Keratinocyte (primary cell): ENCODE results near the gene ITCH.

Experiments used
- EZH2 ChIP-seq: IDR thresholded peaks from one replicate; pipeline ENCODE4 v1.6.1; 2012; ENCODE audit warnings: inconsistent platforms, mild to moderate bottlenecking, low read length, moderate library complexity
- TF ChIP-seq, protein P1 (sequence below), 3 experiments: IDR thresholded peaks in 1 of 3; conservative IDR thresholded peaks in 1 of 3; optimal IDR thresholded peaks in 1 of 3; 2 replicates in 2 of 3; 3 replicates in 1 of 3; pipeline versions ENCODE3 to v1.5.1; 2011; ENCODE audit warnings: low read length in 3 of 3, mild to moderate bottlenecking in 3 of 3, moderate library complexity in 2 of 3, control low read depth in 1 of 3, inconsistent platforms in 1 of 3; ENCODE audit not compliant: insufficient read depth in 2 of 3; ENCODE audit errors: extremely low read depth in 1 of 3

- TF ChIP-seq, protein P1, sequence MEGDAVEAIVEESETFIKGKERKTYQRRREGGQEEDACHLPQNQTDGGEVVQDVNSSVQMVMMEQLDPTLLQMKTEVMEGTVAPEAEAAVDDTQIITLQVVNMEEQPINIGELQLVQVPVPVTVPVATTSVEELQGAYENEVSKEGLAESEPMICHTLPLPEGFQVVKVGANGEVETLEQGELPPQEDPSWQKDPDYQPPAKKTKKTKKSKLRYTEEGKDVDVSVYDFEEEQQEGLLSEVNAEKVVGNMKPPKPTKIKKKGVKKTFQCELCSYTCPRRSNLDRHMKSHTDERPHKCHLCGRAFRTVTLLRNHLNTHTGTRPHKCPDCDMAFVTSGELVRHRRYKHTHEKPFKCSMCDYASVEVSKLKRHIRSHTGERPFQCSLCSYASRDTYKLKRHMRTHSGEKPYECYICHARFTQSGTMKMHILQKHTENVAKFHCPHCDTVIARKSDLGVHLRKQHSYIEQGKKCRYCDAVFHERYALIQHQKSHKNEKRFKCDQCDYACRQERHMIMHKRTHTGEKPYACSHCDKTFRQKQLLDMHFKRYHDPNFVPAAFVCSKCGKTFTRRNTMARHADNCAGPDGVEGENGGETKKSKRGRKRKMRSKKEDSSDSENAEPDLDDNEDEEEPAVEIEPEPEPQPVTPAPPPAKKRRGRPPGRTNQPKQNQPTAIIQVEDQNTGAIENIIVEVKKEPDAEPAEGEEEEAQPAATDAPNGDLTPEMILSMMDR (optimal IDR thresholded peaks at IDR 0.05 in 1 of 3, IDR thresholded peaks at IDR 0.05 in 1 of 3, conservative IDR thresholded peaks at IDR 0.05 in 1 of 3; ENCODE audit: extremely low read depth in 1 of 3, insufficient read depth in 2 of 3, low read length in 3 of 3): no peak
- TF ChIP-seq EZH2: no peak
Observed at GRCh38 chr20:34437330-34437986, 74.4 kb downstream of the ITCH start.
